ENCODE data around the gene SPAG16.
"Not testable (repeated sequence)": the region's sequence is repeated elsewhere in the genome, so short reads cannot be mapped to it uniquely, and the experiment has no call there.

SPAG16 gene

DNA sequence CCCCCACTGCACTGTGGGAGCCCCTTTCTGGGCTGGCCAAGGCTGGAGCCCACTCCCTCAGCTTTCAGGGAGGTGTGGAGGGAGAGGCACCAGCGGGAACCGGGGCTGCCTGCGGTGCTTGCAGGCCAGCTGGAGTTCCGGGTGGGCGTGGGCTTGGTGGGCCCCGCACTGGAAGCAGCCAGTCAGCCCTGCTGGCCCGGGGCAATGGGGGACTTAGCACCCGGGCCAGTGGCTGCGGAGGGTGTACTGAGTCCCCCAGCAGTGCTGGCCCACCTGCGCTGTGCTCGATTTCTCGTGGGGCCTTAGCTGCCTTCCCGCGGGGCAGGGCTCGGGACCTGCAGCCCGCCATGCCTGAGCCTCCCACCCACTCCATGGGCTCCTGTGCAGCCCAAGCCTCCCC lies 434.1 kb downstream of the SPAG16 start:
- DNase-seq = not testable (repeated sequence)

GRCh38 chr2:213722565-213722964 lies 438.3 kb downstream of the SPAG16 start:
- no peak for DNase-seq

GRCh38 chr2:213723041-213723560 lies 438.8 kb downstream of the SPAG16 start:
- DNase-seq = no peak

DNA sequence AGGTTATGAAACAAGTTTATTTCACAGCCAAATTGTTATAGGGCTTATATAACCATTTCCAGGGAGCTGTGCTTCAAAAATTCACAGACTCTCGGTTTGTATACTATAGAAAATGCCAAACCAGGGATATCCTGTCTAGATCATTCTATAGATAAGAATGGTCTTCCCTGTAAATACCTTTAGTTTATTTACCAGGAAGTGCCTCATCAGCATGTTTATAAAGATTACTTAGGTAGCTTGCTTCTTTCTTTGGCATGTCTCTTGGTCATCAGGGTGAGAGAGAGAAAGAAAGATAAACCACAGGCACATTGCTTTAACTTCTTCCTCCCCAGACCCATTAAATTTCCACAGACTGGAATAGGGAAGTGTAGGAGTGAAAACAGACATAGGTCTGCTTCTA lies 439.4 kb downstream of the SPAG16 start:
- no peak for DNase-seq

GRCh38 chr2:213726101-213726500 lies 441.8 kb downstream of the SPAG16 start:
- no peak for DNase-seq

DNA sequence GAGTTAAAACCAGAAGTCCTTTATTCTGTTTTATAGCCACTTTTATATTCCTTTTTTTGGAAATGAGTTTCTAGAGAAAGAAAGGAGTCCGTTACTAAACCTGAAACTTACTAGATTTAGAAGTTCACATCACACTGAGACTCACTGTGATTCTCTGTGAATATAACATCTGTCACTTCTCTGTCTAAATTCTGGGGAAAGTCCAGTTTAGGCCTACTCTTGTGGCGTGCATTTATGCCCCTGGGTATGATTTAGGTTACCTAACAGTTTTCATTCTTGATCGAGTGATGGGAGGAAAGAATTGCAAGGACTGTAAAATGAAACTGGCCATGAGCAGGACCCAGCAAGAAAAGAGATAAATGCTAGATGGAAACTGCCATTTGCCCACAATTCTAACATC lies 449.6 kb downstream of the SPAG16 start:
- no peak for DNase-seq

GRCh38 chr2:213740453-213740852 lies 456.2 kb downstream of the SPAG16 start:
- DNase-seq = no peak

DNA sequence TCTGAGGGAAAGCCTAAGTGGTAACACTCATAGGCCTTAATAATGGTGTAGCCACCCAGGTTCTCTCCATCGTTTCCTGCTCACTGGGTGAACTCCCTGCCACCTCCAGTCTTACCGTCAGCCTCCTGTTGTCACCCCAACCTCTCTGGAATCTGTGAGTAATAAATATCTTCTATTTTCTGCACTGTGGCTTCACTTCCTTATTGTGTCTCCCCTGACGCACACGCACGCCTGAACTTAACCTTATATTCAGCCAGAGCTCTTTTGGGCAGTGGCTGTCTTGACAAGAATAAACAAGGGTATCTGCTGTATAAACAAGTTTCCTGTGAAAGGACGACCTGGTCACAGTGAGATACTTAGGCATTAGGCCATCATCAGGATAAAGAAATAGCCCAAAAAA lies 467.2 kb downstream of the SPAG16 start:
- DNase-seq = no peak

DNA sequence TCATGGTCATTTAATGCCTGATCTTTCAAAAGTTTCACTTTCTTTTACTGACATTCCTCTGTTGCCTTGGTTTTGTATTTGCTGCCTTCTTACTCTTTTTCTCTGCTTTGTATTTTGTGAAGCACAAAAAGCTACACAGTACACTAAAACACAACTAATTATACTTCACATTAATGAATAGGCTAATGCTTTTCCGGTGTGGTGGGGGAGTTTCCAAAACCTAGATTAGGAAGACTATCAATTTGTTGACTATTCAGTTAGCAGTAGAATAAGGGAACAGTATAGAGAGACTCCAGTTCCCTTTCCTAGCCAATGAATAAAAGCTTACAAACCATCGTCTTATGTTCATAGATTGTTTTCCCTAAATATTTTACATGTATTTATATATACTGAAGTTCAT lies 468.3 kb downstream of the SPAG16 start:
- no peak for DNase-seq

DNA sequence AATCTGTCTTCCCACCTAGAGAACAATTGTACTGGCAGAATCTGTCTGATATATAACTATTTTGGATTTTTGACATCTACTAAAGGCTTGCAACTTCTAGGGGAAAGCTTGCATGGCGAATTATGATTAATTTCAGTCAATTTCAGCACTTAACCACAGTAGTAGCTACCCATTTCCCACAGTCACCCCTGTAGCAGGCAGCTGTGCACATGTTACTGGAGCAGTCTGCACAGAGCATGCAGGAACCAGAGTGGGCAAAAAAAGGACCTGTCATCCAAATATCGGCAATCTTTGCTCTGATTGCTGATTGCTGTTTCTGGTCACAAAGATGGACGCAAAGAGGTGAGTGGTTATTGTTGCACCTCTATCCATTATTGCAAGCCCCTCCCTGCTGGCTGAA lies 473.3 kb downstream of the SPAG16 start:
- DNase-seq = no peak

DNA sequence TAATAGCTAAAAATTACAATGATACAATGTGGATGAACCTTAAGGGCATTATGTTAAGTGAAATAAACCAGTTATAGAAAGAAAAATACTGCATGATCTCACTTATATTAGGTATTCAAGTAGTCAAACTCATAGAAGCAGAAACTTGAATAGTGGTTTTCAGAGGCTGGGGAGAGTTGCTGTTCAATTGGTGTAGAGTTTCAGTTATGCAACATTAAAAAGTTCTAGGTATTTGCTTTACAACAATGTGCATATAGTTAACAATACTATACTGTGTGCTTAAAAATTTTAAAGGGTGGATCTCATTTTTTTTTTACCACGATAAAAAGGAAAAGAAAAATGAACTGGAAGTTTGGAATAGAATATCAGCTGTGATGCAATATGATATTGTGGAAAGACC lies 479.1 kb downstream of the SPAG16 start:
- DNase-seq = no peak

DNA sequence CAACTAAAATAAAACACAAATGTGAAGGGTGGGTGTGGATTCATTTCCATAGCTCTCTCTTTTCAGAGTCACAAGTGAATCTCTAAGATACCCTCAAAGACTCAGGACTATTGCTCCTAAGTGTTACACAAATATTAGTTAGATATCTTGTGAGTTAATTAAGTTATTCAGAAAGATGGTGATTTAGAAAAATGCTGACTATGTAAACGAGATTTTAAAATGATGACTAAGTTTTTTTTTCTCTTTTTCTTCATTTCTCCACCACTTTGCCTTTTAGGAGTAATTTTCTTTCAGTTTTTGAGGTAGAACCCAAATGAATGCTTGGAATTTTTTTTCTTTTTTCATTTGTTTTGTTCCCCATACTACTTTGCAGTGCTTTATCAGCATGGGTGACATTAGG lies 479.7 kb downstream of the SPAG16 start:
- DNase-seq = no peak

- DNase-seq = no peak
Observed at GRCh38 chr2:213764849-213765248, 480.6 kb downstream of the SPAG16 start.

DNA sequence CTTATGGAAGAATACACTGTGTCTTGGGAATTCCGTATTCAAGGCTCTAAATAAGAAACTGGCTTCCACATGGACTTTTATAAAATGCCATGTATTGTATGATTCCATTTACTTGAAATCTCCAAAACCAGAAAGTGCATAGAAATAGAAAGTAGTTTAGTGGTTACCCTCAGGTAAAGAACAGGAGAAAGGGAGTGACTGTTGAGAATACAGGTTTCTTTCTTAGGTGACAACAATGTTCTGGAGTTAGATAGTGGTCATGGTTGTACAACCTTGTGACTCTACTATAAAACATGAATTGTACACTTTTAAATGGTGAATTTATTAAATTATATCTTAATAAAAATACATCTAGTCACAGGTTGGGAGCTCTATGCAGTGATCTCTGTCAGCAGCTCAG lies 481.8 kb downstream of the SPAG16 start:
- no peak for DNase-seq

GRCh38 chr2:213766465-213766901 lies 482.2 kb downstream of the SPAG16 start:
- DNase-seq = no peak

- no peak for DNase-seq
Observed at GRCh38 chr2:213787869-213788268, 503.6 kb downstream of the SPAG16 start.

DNA sequence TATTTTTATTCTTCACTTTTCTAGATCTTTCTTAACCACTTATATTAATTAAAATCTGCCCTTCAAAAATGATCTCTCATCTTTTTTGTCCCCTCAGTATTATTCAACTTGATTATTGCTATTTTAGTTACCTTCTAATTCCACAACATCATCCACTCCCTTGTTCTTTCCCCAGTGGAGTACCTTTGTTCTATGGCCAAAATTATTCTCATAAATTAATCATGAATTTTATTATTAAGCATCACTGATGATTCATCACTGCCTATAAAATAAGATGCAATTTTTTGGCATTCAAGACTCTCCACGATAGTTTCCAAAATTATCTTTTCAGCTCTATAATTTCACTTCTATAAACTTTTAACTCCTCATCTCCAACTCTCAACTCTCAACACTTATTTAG lies 505.7 kb downstream of the SPAG16 start:
- DNase-seq = no peak

- DNase-seq = no peak
Observed at GRCh38 chr2:213792045-213792444, 507.8 kb downstream of the SPAG16 start.

- DNase-seq = no peak
Observed at GRCh38 chr2:213806125-213806726, 522.0 kb downstream of the SPAG16 start.

- no peak for DNase-seq
Observed at GRCh38 chr2:213816583-213816982, 532.3 kb downstream of the SPAG16 start.

- DNase-seq = no peak
Observed at GRCh38 chr2:213818436-213818835, 534.2 kb downstream of the SPAG16 start.

DNA sequence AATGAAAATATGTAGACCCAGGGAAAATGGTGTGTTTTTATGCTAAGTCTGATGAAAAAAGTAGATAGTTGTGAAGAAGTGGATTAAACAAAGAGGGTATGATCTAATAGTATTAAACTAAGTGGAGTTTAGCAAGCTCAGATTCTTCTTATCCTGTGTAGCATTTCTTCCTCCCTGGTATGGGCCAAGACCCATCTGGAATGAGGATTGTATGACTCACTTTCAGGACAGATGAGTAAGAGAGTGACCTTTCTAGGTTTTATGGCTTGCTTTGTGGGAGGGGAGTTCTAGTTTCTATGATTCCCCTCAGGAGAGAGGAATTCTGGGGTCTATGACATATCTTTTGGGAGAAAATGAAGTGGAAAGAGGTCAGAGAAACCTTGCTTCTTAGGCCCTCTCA lies 550.1 kb downstream of the SPAG16 start:
- DNase-seq = no peak

DNA sequence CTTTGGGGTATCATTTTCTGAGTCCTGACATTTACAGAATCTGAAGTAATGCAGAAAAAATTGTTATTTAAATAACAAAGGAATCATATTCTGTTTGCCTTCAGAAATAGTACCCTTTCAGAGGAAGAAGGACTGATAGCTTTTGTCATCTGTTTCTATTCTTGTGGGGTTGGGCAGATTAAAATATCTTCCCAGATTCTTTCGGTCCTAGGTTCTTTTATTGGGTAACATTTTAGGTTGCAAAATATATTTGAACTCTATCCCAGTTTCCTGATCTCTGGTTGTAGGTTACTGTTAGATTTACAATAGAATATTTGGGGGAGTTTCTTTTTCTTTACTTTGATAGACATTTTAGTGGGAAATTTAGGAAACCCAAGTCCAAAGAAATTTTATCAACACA lies 550.5 kb downstream of the SPAG16 start:
- DNase-seq = no peak

DNA sequence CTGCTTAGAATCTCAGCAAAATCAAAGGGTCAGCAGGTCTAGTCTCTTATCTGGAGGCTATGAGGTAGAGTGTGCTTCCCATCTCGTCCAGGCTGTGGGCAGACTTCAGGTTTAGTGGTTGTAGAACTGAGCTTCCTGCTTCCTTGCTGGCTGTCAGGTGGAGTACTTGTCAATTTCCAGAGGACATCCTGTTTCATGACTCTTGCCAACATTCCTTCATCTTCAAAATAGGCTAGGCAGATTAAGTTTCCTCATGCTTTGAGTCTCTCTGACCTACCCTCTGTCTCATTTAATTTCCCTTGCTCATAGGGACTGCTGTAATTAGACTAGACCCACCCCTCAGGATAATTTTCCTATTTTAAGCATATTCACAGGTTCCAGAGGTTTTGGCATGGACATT lies 562.6 kb downstream of the SPAG16 start:
- no peak for DNase-seq

GRCh38 chr2:213847316-213847715 lies 563.1 kb downstream of the SPAG16 start:
- no peak for DNase-seq

Measured in NCI-H2227 treated with DMSO at 0.1 percent for 48 hours (cell line).